Measurements from ENCODE around the gene MED13L.

GRCh38 chr12:116128779-116129178, 148.7 kb downstream of the MED13L start:
- no peak for TF ChIP-seq CTCF (conservative IDR thresholded peaks at IDR 0.05; ENCODE audit: low read depth, low read length)
- TF ChIP-seq POLR2A (IDR thresholded peaks at IDR 0.05; ENCODE audit: low read depth, low read length): no peak
- TF ChIP-seq CHD1 (IDR thresholded peaks at IDR 0.05; ENCODE audit: low read depth, low read length): no peak
